Liver (tissue), 9 donors: ENCODE data around the gene AQP12A. TPM values are rescaled to one million over a fixed set of nuclear protein-coding genes. Genes with fewer than 3 reads are reported as not detected.

Experiments used
- DNase-seq: peaks from one replicate; pipeline ENCODE4 v3.0.0-alpha.2; 2017; ENCODE audit warnings: low spot score
- H3K27ac ChIP-seq, 2 donors: one replicate each; pipeline ENCODE4 v1.7.0; 2013; ENCODE audit warnings: inconsistent platforms in 2 of 2, low read length in 2 of 2, control low read depth in 1 of 2, low read depth in 1 of 2, mild to moderate bottlenecking in 1 of 2
- H3K27me3 ChIP-seq, 4 donors: one replicate each; pipeline versions ENCODE4 v1.6.1 to v1.7.0; 2013; ENCODE audit warnings: low read length in 3 of 4, inconsistent platforms in 1 of 4, mild to moderate bottlenecking in 1 of 4, moderate library complexity in 1 of 4; ENCODE audit not compliant: control insufficient read depth in 4 of 4, insufficient read depth in 4 of 4
- H3K36me3 ChIP-seq, 4 donors: one replicate each; pipeline versions ENCODE4 v1.6.1 to v1.7.0; 2013; ENCODE audit warnings: low read length in 3 of 4, mild to moderate bottlenecking in 3 of 4, low read depth in 1 of 4, moderate library complexity in 1 of 4; ENCODE audit not compliant: control insufficient read depth in 4 of 4, insufficient read depth in 3 of 4
- H3K4me1 ChIP-seq, 4 donors: one replicate each; pipeline versions ENCODE4 v1.6.1 to v1.7.0; 2013; ENCODE audit warnings: low read length in 3 of 4, mild to moderate bottlenecking in 3 of 4, moderate library complexity in 1 of 4; ENCODE audit not compliant: control insufficient read depth in 4 of 4, insufficient read depth in 4 of 4
- H3K4me3 ChIP-seq, 3 donors: one replicate each; pipeline versions ENCODE4 v1.6.1 to v1.7.0; 2013; ENCODE audit warnings: low read length in 3 of 3, control low read depth in 1 of 3, low read depth in 1 of 3, mild to moderate bottlenecking in 1 of 3
- H3K9ac ChIP-seq, 2 donors: one replicate each; pipeline ENCODE4 v1.7.0; 2013; ENCODE audit warnings: low read length in 2 of 2, mild to moderate bottlenecking in 2 of 2, moderate library complexity in 2 of 2, control low read depth in 1 of 2, low read depth in 1 of 2
- H3K9me3 ChIP-seq, 4 donors: one replicate each; pipeline versions ENCODE4 v1.6.1 to v1.7.0; 2013; ENCODE audit warnings: low read length in 3 of 4; ENCODE audit not compliant: control insufficient read depth in 4 of 4
- ATF3 ChIP-seq: IDR thresholded peaks from 2 replicates; pipeline ENCODE4 v1.6.1; 2016; ENCODE audit warnings: antibody characterized with exemption
- CTCF ChIP-seq: fragments of 150-350 bp; IDR thresholded peaks from 2 replicates; pipeline ENCODE4 v1.5.1; 2017; ENCODE audit warnings: improper control_type of control experiment, low read depth, low read length; ENCODE audit not compliant: missing input control
- EGR1 ChIP-seq, 2 donors: IDR thresholded peaks; 2 replicates each; pipeline ENCODE4 v1.6.1; 2016 to 2018; ENCODE audit warnings: antibody characterized with exemption in 2 of 2, low read depth in 2 of 2
- FOXA2 ChIP-seq: IDR thresholded peaks from 2 replicates; pipeline ENCODE4 v1.6.1; 2016; ENCODE audit warnings: antibody characterized with exemption
- GABPA ChIP-seq, 2 donors: IDR thresholded peaks in 1 of 2; conservative IDR thresholded peaks in 1 of 2; 2 replicates each; pipeline ENCODE4 v1.6.1; 2016; ENCODE audit warnings: antibody characterized with exemption in 2 of 2, mild to moderate bottlenecking in 1 of 2, moderate library complexity in 1 of 2
- HNF4A ChIP-seq, 2 donors: conservative IDR thresholded peaks; 2 replicates each; pipeline ENCODE4 v1.6.1; 2016; ENCODE audit warnings: antibody characterized with exemption in 2 of 2, mild to moderate bottlenecking in 2 of 2
- HNF4G ChIP-seq: IDR thresholded peaks from 2 replicates; pipeline ENCODE4 v1.6.1; 2016; ENCODE audit warnings: antibody characterized with exemption
- JUND ChIP-seq, 2 donors: IDR thresholded peaks; 2 replicates each; pipeline ENCODE4 v1.6.1; 2016; ENCODE audit warnings: antibody characterized with exemption in 2 of 2
- MAX ChIP-seq: IDR thresholded peaks from 2 replicates; pipeline ENCODE4 v1.6.1; 2016; ENCODE audit warnings: antibody characterized with exemption
- NR2F2 ChIP-seq: IDR thresholded peaks from 2 replicates; pipeline ENCODE4 v1.6.1; 2016; ENCODE audit warnings: antibody characterized with exemption
- RAD21 ChIP-seq, 2 donors: IDR thresholded peaks; 2 replicates each; pipeline ENCODE4 v1.6.1; 2016; ENCODE audit warnings: antibody characterized with exemption in 2 of 2, mild to moderate bottlenecking in 2 of 2
- REST ChIP-seq: IDR thresholded peaks from 2 replicates; pipeline ENCODE4 v1.6.1; 2016; ENCODE audit warnings: antibody characterized with exemption, mild to moderate bottlenecking
- SP1 ChIP-seq: IDR thresholded peaks from 2 replicates; pipeline ENCODE4 v1.6.1; 2018; ENCODE audit warnings: antibody characterized with exemption, mild to moderate bottlenecking
- TAF1 ChIP-seq: conservative IDR thresholded peaks from 2 replicates; pipeline ENCODE4 v1.6.1; 2016; ENCODE audit warnings: antibody characterized with exemption, mild to moderate bottlenecking
- YY1 ChIP-seq: IDR thresholded peaks from 2 replicates; pipeline ENCODE4 v1.6.1; 2016; ENCODE audit warnings: antibody characterized with exemption, mild to moderate bottlenecking
- ZBTB33 ChIP-seq: IDR thresholded peaks from 2 replicates; pipeline ENCODE4 v1.6.1; 2016; ENCODE audit warnings: antibody characterized with exemption
- WGBS: extraction: QIAGEN DNeasy Blood & Tissue Kit; methylation state at CpG from one replicate; pipeline ENCODE4 v1.1.7; 2013; 5-methylcytosine and 5-hydroxymethylcytosine counted together
- polyA plus RNA-seq, 2 donors: library from polyadenylated mRNA; stranded (reverse) in 1 of 2; unstranded in 1 of 2; fragments of 200-250 nt in 1 of 2; fragments of >200 nt in 1 of 2; fragmentation: Nextera tagmentation in 1 of 2; extraction: Ambion mirVana in 1 of 2; gene quantifications; one replicate each; pipeline versions ENCODE4 v1.2.1 to v1.2.3, GENCODE V29; 2013 to 2015
- total RNA-seq, 2 donors: library from RNA; depleted of rRNA; stranded (reverse); fragments of >200 nt; gene quantifications; one replicate each; pipeline ENCODE4 v1.2.3, GENCODE V29; 2014
- donor health status: healthy.
- donor health status: healthy.
- donor health status: healthy.
- donor health status: healthy.
- donor health status: healthy.

AQP12A gene
- total and polyA plus RNA-seq, 4 donors: not detected

- no peak for DNase-seq
- Histone ChIP-seq H3K36me3 (no peaks in the 10 kb centered on the region), H3K27ac (no peak overlapping the region), H3K4me1 (no peaks in the 10 kb centered on the region), H3K27me3 (no peaks in the 10 kb centered on the region), H3K9ac (no peak overlapping the region), H3K9me3 (no peaks in the 10 kb centered on the region), H3K4me3 (no peak overlapping the region)
- 88% methylated on average over 10 of the region's 10 CpGs for WGBS
- TF ChIP-seq GABPA (IDR thresholded peaks at IDR 0.05 in 1 of 2, conservative IDR thresholded peaks at IDR 0.05 in 1 of 2) (no peak), HNF4G (no peak), HNF4A (conservative IDR thresholded peaks at IDR 0.05) (no peak), SP1 (no peak), NR2F2 (no peak), FOXA2 (no peak), TAF1 (no peak), YY1 (no peak), EGR1 (IDR thresholded peaks at IDR 0.05; ENCODE audit: low read depth in 2 of 2) (no peak), ZBTB33 (no peak), RAD21 (IDR thresholded peaks at IDR 0.05) (no peak), REST (no peak), CTCF (no peak), JUND (IDR thresholded peaks at IDR 0.05) (no peak), ATF3 (no peak), MAX (no peak)
These were observed 43.8 kb downstream of the AQP12A start for GRCh38 chr2:240735476-240735875.
